Measurements from ENCODE around the gene KRI1. TPM values are rescaled to one million over a fixed set of nuclear protein-coding genes. Genes with fewer than 3 reads are reported as not detected.
"Not testable (repeated sequence)": the region's sequence is repeated elsewhere in the genome, so short reads cannot be mapped to it uniquely, and the experiment has no call there.

Gene KRI1
- total and polyA plus RNA-seq, 5 donors from 2014 or later: 8.6 to 34.6 (median 12.0) TPM

GRCh38 chr19:10544753-10545251, 21.0 kb downstream of the KRI1 start:
- Mint-ChIP-seq H3K4me3 (peak overlapping the region; percentile 89 to 92 (median 90)), H3K27me3 (peaks cover 17% of the 10 kb centered on the region), H3K9me3 (no peaks in the 10 kb centered on the region), H3K4me1 (peaks cover 0 to 23% (median 13%) of the 10 kb centered on the region in 4 donors), H3K27ac (peak overlapping the region; percentile 56 to 92 (median 88)), H3K36me3 (no peaks in the 10 kb centered on the region)
- no peak for DNase-seq
- no peaks in the 10 kb centered on the region for H3K9me3 ChIP-seq (ENCODE audit: control insufficient read depth in 2 of 2, low read length in 2 of 2)
- H3K4me1 ChIP-seq (ENCODE audit: control insufficient read depth, insufficient read depth, low read length, poor library complexity, severe bottlenecking): peaks cover 23% of the 10 kb centered on the region
- H3K4me3 ChIP-seq (ENCODE audit: low read depth, low read length): peak overlapping the region; percentile 69
- peak overlapping the region; percentile 23 for H3K27ac ChIP-seq (ENCODE audit: insufficient read depth, low read length, poor library complexity, severe bottlenecking)
- no peak for ATAC-seq (ENCODE audit: low read depth in 2 of 2)
- peaks cover 15% of the 10 kb centered on the region for H3K36me3 ChIP-seq (ENCODE audit: control insufficient read depth, insufficient read depth, low read length)
- no peaks in the 10 kb centered on the region for H3K27me3 ChIP-seq (ENCODE audit: control insufficient read depth, insufficient read depth, low read length)

GRCh38 chr19:10544242-10544752, 21.5 kb downstream of the KRI1 start:
- ATAC-seq (ENCODE audit: low read depth in 2 of 2) (no peak), DNase-seq (peak in 2 of 3 donors; percentile 26 to 38)
- Mint-ChIP-seq H3K27ac (peak overlapping the region; percentile 56 to 92 (median 88)), H3K4me3 (peak overlapping the region; percentile 89 to 92 (median 90)), H3K9me3 (no peaks in the 10 kb centered on the region), H3K27me3 (peaks cover 18% of the 10 kb centered on the region), H3K4me1 (peaks cover 0 to 23% (median 13%) of the 10 kb centered on the region in 4 donors), H3K36me3 (no peaks in the 10 kb centered on the region)
- H3K9me3 ChIP-seq (ENCODE audit: control insufficient read depth in 2 of 2, low read length in 2 of 2): no peaks in the 10 kb centered on the region
- no peaks in the 10 kb centered on the region for H3K27me3 ChIP-seq (ENCODE audit: control insufficient read depth, insufficient read depth, low read length)
- H3K4me1 ChIP-seq (ENCODE audit: control insufficient read depth, insufficient read depth, low read length, poor library complexity, severe bottlenecking): peaks cover 23% of the 10 kb centered on the region
- H3K27ac ChIP-seq (ENCODE audit: insufficient read depth, low read length, poor library complexity, severe bottlenecking): peak overlapping the region; percentile 69
- H3K4me3 ChIP-seq (ENCODE audit: low read depth, low read length): peak overlapping the region; percentile 69
- peaks cover 12% of the 10 kb centered on the region for H3K36me3 ChIP-seq (ENCODE audit: control insufficient read depth, insufficient read depth, low read length)

GRCh38 chr19:10543420-10544241, 22.2 kb downstream of the KRI1 start, which contains the start of gene ATG4D:
Gene ATG4D, plus strand, starts transcription at chr19:10543904. Its CDS starts 187 bp downstream, at chr19:10544091.
- peaks cover 9% of the 10 kb centered on the region for H3K36me3 ChIP-seq (ENCODE audit: control insufficient read depth, insufficient read depth, low read length)
- peaks cover under 1% of the 10 kb centered on the region for H3K27me3 ChIP-seq (ENCODE audit: control insufficient read depth, insufficient read depth, low read length)
- Mint-ChIP-seq H3K36me3 (no peaks in the 10 kb centered on the region), H3K9me3 (no peaks in the 10 kb centered on the region), H3K27me3 (peaks cover 25% of the 10 kb centered on the region), H3K27ac (peak within 1 kb of the TSS; percentile 56 to 92 (median 88)), H3K4me3 (peak within 1 kb of the TSS; percentile 89 to 95 (median 90)), H3K4me1 (peaks cover 0 to 21% (median 13%) of the 10 kb centered on the region in 4 donors)
- peak within 1 kb of the TSS; percentile 69 for H3K4me3 ChIP-seq (ENCODE audit: low read depth, low read length)
- H3K4me1 ChIP-seq (ENCODE audit: control insufficient read depth, insufficient read depth, low read length, poor library complexity, severe bottlenecking): peaks cover 23% of the 10 kb centered on the region
- H3K9me3 ChIP-seq (ENCODE audit: control insufficient read depth in 2 of 2, low read length in 2 of 2): no peaks in the 10 kb centered on the region
- peak; percentile 80 to 85 for ATAC-seq (ENCODE audit: low read depth in 2 of 2)
- peak within 1 kb of the TSS; percentile 69 for H3K27ac ChIP-seq (ENCODE audit: insufficient read depth, low read length, poor library complexity, severe bottlenecking)
- DNase-seq: peak; percentile 79 to 83 (median 81)

GRCh38 chr19:10543059-10543419, 22.8 kb downstream of the KRI1 start:
- Histone ChIP-seq H3K27ac (ENCODE audit: insufficient read depth, low read length, poor library complexity, severe bottlenecking) (peak overlapping the region; percentile 69), H3K4me3 (ENCODE audit: low read depth, low read length) (peak overlapping the region; percentile 3), H3K4me1 (ENCODE audit: control insufficient read depth, insufficient read depth, low read length, poor library complexity, severe bottlenecking) (peaks cover 23% of the 10 kb centered on the region), H3K9me3 (ENCODE audit: control insufficient read depth in 2 of 2, low read length in 2 of 2) (no peaks in the 10 kb centered on the region), H3K36me3 (ENCODE audit: control insufficient read depth, insufficient read depth, low read length) (peaks cover 4% of the 10 kb centered on the region), H3K27me3 (ENCODE audit: control insufficient read depth, insufficient read depth, low read length) (peaks cover 4% of the 10 kb centered on the region)
- H3K27ac Mint-ChIP-seq: peak overlapping the region in 2 of 3 donors; percentile 67 to 85
- peaks cover 30% of the 10 kb centered on the region for H3K27me3 Mint-ChIP-seq
- no peak for DNase-seq
- no peaks in the 10 kb centered on the region for H3K9me3 Mint-ChIP-seq
- ATAC-seq (ENCODE audit: low read depth in 2 of 2): no peak
- H3K4me1 Mint-ChIP-seq: peaks cover 0 to 21% (median 13%) of the 10 kb centered on the region in 4 donors
- H3K36me3 Mint-ChIP-seq: no peaks in the 10 kb centered on the region
- peak overlapping the region; percentile 79 to 95 (median 86) for H3K4me3 Mint-ChIP-seq

GRCh38 chr19:10539016-10539415, 26.8 kb downstream of the KRI1 start:
- H3K27me3 ChIP-seq (ENCODE audit: control insufficient read depth, insufficient read depth, low read length); H3K36me3 ChIP-seq (ENCODE audit: control insufficient read depth, insufficient read depth, low read length); H3K9me3 ChIP-seq (ENCODE audit: control insufficient read depth in 2 of 2, low read length in 2 of 2); DNase-seq; H3K27ac Mint-ChIP-seq; H3K4me3 Mint-ChIP-seq; H3K4me1 ChIP-seq (ENCODE audit: control insufficient read depth, insufficient read depth, low read length, poor library complexity, severe bottlenecking); H3K4me3 ChIP-seq (ENCODE audit: low read depth, low read length); ATAC-seq (ENCODE audit: low read depth in 2 of 2); H3K27ac ChIP-seq (ENCODE audit: insufficient read depth, low read length, poor library complexity, severe bottlenecking); H3K9me3 Mint-ChIP-seq; H3K36me3 Mint-ChIP-seq; H3K4me1 Mint-ChIP-seq: not testable (repeated sequence)
- H3K27me3 Mint-ChIP-seq: peaks cover 41% of the 10 kb centered on the region

GRCh38 chr19:10538204-10538983, 27.4 kb downstream of the KRI1 start:
- Histone ChIP-seq H3K4me3 (ENCODE audit: low read depth, low read length) (no peak overlapping the region), H3K27ac (ENCODE audit: insufficient read depth, low read length, poor library complexity, severe bottlenecking) (no peak overlapping the region), H3K4me1 (ENCODE audit: control insufficient read depth, insufficient read depth, low read length, poor library complexity, severe bottlenecking) (peaks cover 3% of the 10 kb centered on the region), H3K27me3 (ENCODE audit: control insufficient read depth, insufficient read depth, low read length) (peaks cover 8% of the 10 kb centered on the region), H3K9me3 (ENCODE audit: control insufficient read depth in 2 of 2, low read length in 2 of 2) (no peaks in the 10 kb centered on the region), H3K36me3 (ENCODE audit: control insufficient read depth, insufficient read depth, low read length) (no peaks in the 10 kb centered on the region)
- H3K36me3 Mint-ChIP-seq: no peaks in the 10 kb centered on the region
- peaks cover 0 to 8% (median 3%) of the 10 kb centered on the region in 4 donors for H3K4me1 Mint-ChIP-seq
- peak overlapping the region in 1 of 4 donors; percentile 41 for H3K4me3 Mint-ChIP-seq
- no peak for DNase-seq
- no peaks in the 10 kb centered on the region for H3K9me3 Mint-ChIP-seq
- no peak overlapping the region for H3K27ac Mint-ChIP-seq
- ATAC-seq (ENCODE audit: low read depth in 2 of 2): no peak
- H3K27me3 Mint-ChIP-seq: peaks cover 41% of the 10 kb centered on the region

- DNase-seq: no peak
- no peaks in the 10 kb centered on the region for H3K36me3 Mint-ChIP-seq
- no peaks in the 10 kb centered on the region for H3K36me3 ChIP-seq (ENCODE audit: control insufficient read depth, insufficient read depth, low read length)
- no peak overlapping the region for H3K4me3 ChIP-seq (ENCODE audit: low read depth, low read length)
- no peaks in the 10 kb centered on the region for H3K9me3 ChIP-seq (ENCODE audit: control insufficient read depth in 2 of 2, low read length in 2 of 2)
- no peak overlapping the region for H3K4me3 Mint-ChIP-seq
- peaks cover 0 to under 1% (median 0%) of the 10 kb centered on the region in 4 donors for H3K4me1 Mint-ChIP-seq
- no peaks in the 10 kb centered on the region for H3K9me3 Mint-ChIP-seq
- no peak overlapping the region for H3K27ac Mint-ChIP-seq
- H3K27me3 Mint-ChIP-seq: peaks cover 41% of the 10 kb centered on the region
- no peak for ATAC-seq (ENCODE audit: low read depth in 2 of 2)
- peaks cover 8% of the 10 kb centered on the region for H3K27me3 ChIP-seq (ENCODE audit: control insufficient read depth, insufficient read depth, low read length)
- H3K4me1 ChIP-seq (ENCODE audit: control insufficient read depth, insufficient read depth, low read length, poor library complexity, severe bottlenecking): no peaks in the 10 kb centered on the region
- H3K27ac ChIP-seq (ENCODE audit: insufficient read depth, low read length, poor library complexity, severe bottlenecking): no peak overlapping the region
Observed at GRCh38 chr19:10537668-10538067, 28.1 kb downstream of the KRI1 start.

Measured in CD4-positive, CD25-positive, alpha-beta regulatory T cell (primary cell).